Neuron (in vitro differentiated cells): ENCODE data around the gene CEACAM4.

Source experiments
- H2AFZ ChIP-seq: one replicate; pipeline ENCODE4 v1.6.1; 2013; ENCODE audit warnings: low read depth, mild to moderate bottlenecking, inconsistent platforms, low read length, moderate library complexity
- H3K27me3 ChIP-seq: one replicate; pipeline ENCODE4 v1.6.1; 2013; ENCODE audit warnings: low read length; ENCODE audit not compliant: insufficient read depth
- H3K36me3 ChIP-seq: one replicate; pipeline ENCODE4 v1.6.1; 2013; ENCODE audit warnings: low read length; ENCODE audit not compliant: insufficient read depth
- H3K4me1 ChIP-seq: one replicate; pipeline ENCODE4 v1.6.1; 2013; ENCODE audit warnings: low read length; ENCODE audit not compliant: insufficient read depth
- H3K4me3 ChIP-seq: 2 replicates; pipeline ENCODE4 v1.5.1; 2013; ENCODE audit warnings: mild to moderate bottlenecking, low read length, moderate library complexity
- H3K9me3 ChIP-seq: one replicate; pipeline ENCODE4 v1.6.1; 2013; ENCODE audit warnings: low read length

The CEACAM4 gene

GRCh38 chr19:41570639-41571112 lies 56.2 kb downstream of the CEACAM4 start:
- H3K9me3 ChIP-seq = no peaks in the 10 kb centered on the region
- H3K4me1 ChIP-seq = no peaks in the 10 kb centered on the region
- peaks cover 5% of the 10 kb centered on the region for H3K27me3 ChIP-seq
- no peaks in the 10 kb centered on the region for H3K36me3 ChIP-seq
- H3K4me3 ChIP-seq = no peak overlapping the region
- no peak overlapping the region for H2AFZ ChIP-seq

DNA sequence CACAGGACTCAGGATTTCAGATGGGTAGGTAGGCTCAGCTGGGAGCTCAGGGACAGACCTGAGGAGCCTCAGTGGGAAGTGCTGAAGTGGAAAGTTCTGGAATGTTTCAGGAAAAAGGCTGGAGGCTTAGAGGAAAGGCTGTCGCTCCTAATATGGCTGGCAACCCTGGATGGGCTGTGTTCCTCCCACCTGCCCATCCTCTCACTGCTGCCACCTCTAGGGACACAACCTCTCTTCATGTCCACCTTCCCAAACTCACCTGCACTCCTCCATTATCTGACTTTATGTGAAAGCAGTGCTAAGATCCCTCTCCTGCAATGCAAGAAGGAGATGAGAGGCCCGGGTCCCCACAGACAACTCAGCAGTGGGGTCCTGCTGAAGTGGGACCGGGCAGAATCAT lies 56.7 kb downstream of the CEACAM4 start:
- Histone ChIP-seq H3K9me3 (no peaks in the 10 kb centered on the region), H2AFZ (no peak overlapping the region), H3K4me3 (no peak overlapping the region), H3K27me3 (peaks cover 5% of the 10 kb centered on the region), H3K36me3 (no peaks in the 10 kb centered on the region), H3K4me1 (no peaks in the 10 kb centered on the region)

DNA sequence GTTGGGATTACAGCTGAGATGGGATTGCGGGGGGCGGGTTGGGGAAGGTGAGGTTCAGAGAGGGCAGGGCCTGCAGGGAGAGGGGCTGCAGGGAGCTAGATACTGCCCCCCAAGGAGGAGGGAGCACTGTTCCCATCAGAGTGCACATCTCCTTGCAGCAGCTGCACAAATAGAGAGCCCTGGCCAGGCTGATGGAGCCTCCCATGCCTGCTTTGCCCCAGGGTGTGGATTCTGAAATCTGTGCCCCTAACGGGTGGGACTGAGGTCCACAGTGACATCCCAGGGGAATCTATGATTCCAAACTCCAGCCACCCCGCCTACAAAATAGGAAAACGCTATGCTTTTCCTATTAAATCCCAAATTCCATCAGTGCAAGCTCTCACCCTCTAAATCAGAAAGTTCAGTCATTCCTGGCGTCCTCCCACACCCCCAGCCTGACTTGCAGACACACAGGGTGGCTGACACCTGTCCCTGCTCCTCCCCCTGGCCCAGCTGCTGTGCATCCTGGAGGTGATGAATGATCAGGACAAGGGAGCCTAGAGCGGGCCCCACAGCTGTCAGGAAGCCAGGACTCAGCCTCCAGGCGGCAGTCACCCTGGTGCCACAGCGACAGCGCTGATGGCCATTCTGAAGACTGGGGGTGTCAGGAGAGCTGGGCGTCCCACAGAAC lies 57.3 kb downstream of the CEACAM4 start:
- Histone ChIP-seq H3K4me1 (no peaks in the 10 kb centered on the region), H3K36me3 (no peaks in the 10 kb centered on the region), H3K4me3 (no peak overlapping the region), H2AFZ (no peak overlapping the region), H3K27me3 (peaks cover 5% of the 10 kb centered on the region), H3K9me3 (no peaks in the 10 kb centered on the region)
